PFSK-1 (cell line): ENCODE data around the gene VPS9D1.
A peak's percentile ranks its signal among the peaks of the same experiment; 100 is the strongest.

Experiments
- FOXP2 ChIP-seq: optimal IDR thresholded peaks from 2 replicates; pipeline ENCODE3; 2011; ENCODE audit warnings: borderline replicate concordance, control low read depth, inconsistent platforms; ENCODE audit not compliant: insufficient read depth; ENCODE audit errors: extremely low read length, extremely low read depth
- POLR2AphosphoS5 ChIP-seq: IDR thresholded peaks from 2 replicates; pipeline ENCODE4 v1.6.1; 2012; ENCODE audit warnings: low read depth, mild to moderate bottlenecking, control low read depth, low read length, moderate library complexity
- REST ChIP-seq, 2 experiments: IDR thresholded peaks; 2 replicates each; pipeline versions ENCODE4 v1.6.1 to v1.8.0; 2011 to 2012; ENCODE audit warnings: low read depth in 2 of 2, low read length in 2 of 2, control low read depth in 1 of 2, inconsistent platforms in 1 of 2, mild to moderate bottlenecking in 1 of 2, moderate library complexity in 1 of 2; ENCODE audit not compliant: insufficient read depth in 1 of 2
- SIN3A ChIP-seq: IDR thresholded peaks from 2 replicates; pipeline ENCODE4 v1.6.1; 2012; ENCODE audit warnings: mild to moderate bottlenecking, low read length, moderate library complexity, borderline replicate concordance; ENCODE audit not compliant: insufficient read depth
- TAF1 ChIP-seq: IDR thresholded peaks from 2 replicates; pipeline ENCODE4 v1.6.1; 2012; ENCODE audit warnings: low read length, control low read depth, borderline replicate concordance; ENCODE audit not compliant: insufficient read depth

VPS9D1 gene

GRCh38 chr16:89727406-89728120 is 6.9 kb upstream of the VPS9D1 start:
- TF ChIP-seq POLR2AphosphoS5 (no peak), FOXP2 (no peak), REST (IDR thresholded peaks at IDR 0.05; ENCODE audit: insufficient read depth in 1 of 2, low read depth in 2 of 2, low read length in 2 of 2) (no peak), SIN3A (no peak), TAF1 (no peak)

DNA sequence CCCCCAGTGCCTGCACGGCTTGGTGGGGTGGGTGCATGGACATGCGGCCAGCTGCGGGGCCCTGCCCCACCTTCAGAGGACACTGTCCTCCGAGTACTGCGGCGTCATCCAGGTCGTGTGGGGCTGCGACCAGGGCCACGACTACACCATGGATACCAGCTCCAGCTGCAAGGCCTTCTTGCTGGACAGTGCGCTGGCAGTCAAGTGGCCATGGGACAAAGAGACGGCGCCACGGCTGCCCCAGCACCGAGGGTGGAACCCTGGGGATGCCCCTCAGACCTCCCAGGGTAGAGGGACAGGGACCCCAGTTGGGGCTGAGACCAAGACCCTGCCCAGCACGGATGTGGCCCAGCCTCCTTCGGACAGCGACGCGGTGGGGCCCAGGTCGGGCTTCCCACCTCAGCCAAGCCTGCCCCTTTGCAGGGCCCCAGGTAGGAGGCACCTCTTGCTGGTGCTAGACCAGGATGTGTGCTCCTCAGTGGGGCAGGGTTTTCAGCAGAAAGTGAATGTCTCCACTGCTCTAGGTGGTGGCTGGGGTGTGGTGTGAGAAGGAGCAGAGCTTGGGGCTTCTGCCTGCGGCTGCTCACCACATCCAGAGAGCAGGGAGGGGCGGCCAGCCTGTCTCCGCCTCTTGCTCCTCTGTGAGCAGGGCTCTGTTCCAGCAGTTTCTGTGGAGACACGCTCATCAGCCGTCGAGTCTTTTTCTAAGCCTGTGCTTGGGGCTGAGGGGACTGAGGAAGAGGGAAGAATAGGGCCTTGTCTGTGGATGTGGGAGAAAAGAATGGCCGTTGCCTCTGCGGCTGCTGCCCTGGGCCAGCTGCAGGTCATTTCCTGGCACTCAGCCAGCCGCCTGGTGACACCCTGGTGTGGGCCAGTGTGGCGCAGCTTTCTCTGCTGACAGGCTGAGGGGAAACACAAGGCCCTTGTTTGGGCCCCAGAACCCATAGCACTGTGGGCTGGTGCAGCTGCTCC is 2.9 kb upstream of the VPS9D1 start:
- TF ChIP-seq TAF1 (no peak), POLR2AphosphoS5 (no peak), FOXP2 (no peak), SIN3A (no peak), REST (IDR thresholded peaks at IDR 0.05; ENCODE audit: insufficient read depth in 1 of 2, low read depth in 2 of 2, low read length in 2 of 2) (no peak)

DNA sequence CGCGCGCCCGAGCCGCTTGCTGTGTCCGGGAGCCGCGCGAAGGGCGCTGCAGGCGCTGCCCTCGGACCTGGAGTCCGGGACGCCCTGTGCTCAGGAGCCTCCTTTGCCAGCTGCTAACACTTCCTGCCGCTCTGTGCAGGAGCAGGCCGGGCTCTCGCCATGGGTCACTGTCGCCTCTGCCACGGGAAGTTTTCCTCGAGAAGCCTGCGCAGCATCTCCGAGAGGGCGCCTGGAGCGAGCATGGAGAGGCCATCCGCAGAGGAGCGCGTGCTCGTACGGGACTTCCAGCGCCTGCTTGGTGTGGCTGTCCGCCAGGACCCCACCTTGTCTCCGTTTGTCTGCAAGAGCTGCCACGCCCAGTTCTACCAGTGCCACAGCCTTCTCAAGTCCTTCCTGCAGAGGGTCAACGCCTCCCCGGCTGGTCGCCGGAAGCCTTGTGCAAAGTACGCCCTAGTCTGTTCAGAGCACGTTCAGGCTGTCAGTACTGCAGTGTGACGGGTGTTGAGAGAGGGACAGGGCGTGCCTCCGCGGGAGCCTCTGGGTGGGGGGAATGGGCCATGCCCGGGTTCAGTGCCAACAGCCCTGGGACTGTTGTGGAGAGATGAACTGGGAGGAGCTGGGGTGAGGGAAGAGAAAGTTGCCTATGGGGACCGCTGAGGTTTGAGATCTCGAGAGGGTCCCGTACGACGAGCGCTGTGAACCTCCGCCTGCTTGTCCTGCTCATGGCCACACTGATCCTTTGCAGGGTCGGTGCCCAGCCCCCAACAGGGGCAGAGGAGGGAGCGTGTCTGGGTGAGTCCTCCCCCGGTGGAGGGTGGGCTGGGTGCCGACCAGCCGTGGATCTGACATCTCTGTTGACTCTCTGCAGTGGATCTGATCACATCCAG is 1.9 kb upstream of the VPS9D1 start:
- TF ChIP-seq TAF1, result peak; percentile 34; the same call in 1 of the 2 replicates
- TF ChIP-seq SIN3A, result peak; percentile 80; the same call in 1 of the 2 replicates
- no peak for TF ChIP-seq REST (IDR thresholded peaks at IDR 0.05; ENCODE audit: insufficient read depth in 1 of 2, low read depth in 2 of 2, low read length in 2 of 2)
- no peak for TF ChIP-seq FOXP2
- TF ChIP-seq POLR2AphosphoS5, result peak; percentile 62; the same call in 1 of the 2 replicates

DNA sequence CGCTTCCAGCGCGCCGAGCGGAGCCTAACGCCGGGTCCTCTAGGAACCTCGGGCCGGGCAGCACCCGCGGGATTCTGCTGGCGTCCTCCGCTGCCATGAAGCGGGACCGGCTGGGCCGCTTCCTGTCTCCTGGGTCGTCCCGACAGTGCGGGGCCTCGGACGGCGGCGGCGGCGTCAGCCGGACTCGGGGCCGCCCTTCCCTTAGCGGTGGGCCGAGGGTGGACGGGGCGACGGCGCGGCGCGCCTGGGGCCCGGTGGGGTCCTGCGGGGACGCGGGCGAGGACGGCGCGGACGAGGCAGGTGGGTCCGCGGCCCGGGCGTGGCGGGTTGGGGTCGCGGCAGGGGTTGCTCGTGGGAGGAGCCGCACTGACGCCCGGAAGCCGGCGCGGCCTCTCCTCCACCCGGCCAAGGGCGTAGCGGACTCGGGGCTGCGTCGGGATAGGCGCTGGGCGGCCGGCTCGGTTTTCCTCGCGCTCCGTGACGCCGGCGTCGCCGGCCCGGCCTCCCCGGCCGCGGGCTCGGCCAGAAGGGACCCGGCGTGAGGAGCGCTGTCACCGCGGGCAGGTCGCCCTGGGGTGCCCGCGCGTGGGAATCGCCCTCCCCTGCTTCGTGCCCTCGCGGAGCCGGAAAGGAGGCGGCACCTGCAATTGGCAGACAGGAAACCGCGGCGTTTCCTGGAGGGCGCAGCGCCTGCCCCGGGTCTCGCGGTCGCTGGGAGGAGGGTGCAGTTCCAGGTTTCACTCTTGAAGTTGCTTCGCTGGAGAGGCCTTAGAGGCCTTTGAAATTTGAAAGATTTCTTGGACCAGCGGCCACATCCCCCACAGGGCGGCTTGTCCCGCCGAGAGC is 1.1 kb upstream of the VPS9D1 start:
- TF ChIP-seq REST (IDR thresholded peaks at IDR 0.05; ENCODE audit: insufficient read depth in 1 of 2, low read depth in 2 of 2, low read length in 2 of 2), result no peak
- TF ChIP-seq FOXP2, result no peak
- TF ChIP-seq TAF1, result no peak
- TF ChIP-seq SIN3A, result no peak
- no peak for TF ChIP-seq POLR2AphosphoS5
